Measurements from ENCODE around the gene HEXD. TPM values are rescaled to one million over a fixed set of nuclear protein-coding genes. Genes with fewer than 3 reads are reported as not detected.

Gene HEXD
- total and polyA plus RNA-seq, 4 donors, result 15.0 to 50.7 (median 27.1) TPM

GRCh38 chr17:82387705-82388106 is 30.4 kb upstream of the HEXD start:
- Histone ChIP-seq H3K27ac (ENCODE audit: low read depth, low read length) (no peak overlapping the region), H3K36me3 (ENCODE audit: control insufficient read depth, insufficient read depth, low read length) (peaks cover 53% of the 10 kb centered on the region), H3K4me1 (ENCODE audit: control insufficient read depth, insufficient read depth, low read length) (peaks cover 26% of the 10 kb centered on the region), H3K9me3 (ENCODE audit: control insufficient read depth, insufficient read depth, low read length) (no peaks in the 10 kb centered on the region), H3K4me3 (ENCODE audit: low read depth, low read length) (no peak overlapping the region), H3K27me3 (ENCODE audit: control insufficient read depth, insufficient read depth, low read length) (peaks cover 2% of the 10 kb centered on the region)
- no peak for DNase-seq (ENCODE audit: low read depth in 4 of 6, low spot score in 6 of 6)
- WGBS (ENCODE audit: insufficient coverage), result 77% methylated on average over 3 of the region's 3 CpGs

GRCh38 chr17:82388223-82388921 is 29.8 kb upstream of the HEXD start:
- 76% methylated on average over 22 of the region's 34 CpGs for WGBS (ENCODE audit: insufficient coverage)
- Histone ChIP-seq H3K36me3 (ENCODE audit: control insufficient read depth, insufficient read depth, low read length) (peaks cover 60% of the 10 kb centered on the region), H3K4me1 (ENCODE audit: control insufficient read depth, insufficient read depth, low read length) (peaks cover 26% of the 10 kb centered on the region), H3K27ac (ENCODE audit: low read depth, low read length) (no peak overlapping the region), H3K27me3 (ENCODE audit: control insufficient read depth, insufficient read depth, low read length) (peaks cover 2% of the 10 kb centered on the region), H3K4me3 (ENCODE audit: low read depth, low read length) (no peak overlapping the region), H3K9me3 (ENCODE audit: control insufficient read depth, insufficient read depth, low read length) (no peaks in the 10 kb centered on the region)
- no peak for DNase-seq (ENCODE audit: low read depth in 4 of 6, low spot score in 6 of 6)

DNA sequence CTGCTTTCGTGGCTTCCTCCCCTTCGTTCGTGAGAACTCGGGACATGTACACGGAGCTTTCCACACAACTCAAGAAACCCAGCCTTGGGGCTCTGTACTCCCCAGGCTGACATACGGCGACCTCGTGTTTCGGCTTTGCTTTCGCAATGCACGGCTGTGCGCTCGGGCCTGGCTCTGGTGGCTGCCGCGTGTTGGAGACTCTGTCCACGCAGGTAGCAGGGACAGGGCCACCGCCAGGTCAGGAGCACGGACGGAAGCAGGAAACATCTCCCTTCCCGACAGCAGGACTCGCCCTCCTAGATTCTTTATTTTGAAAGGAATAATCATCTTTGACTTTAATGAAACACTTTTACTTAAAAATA is 29.2 kb upstream of the HEXD start:
- Histone ChIP-seq H3K27me3 (ENCODE audit: control insufficient read depth, insufficient read depth, low read length) (peaks cover 2% of the 10 kb centered on the region), H3K4me1 (ENCODE audit: control insufficient read depth, insufficient read depth, low read length) (peaks cover 26% of the 10 kb centered on the region), H3K27ac (ENCODE audit: low read depth, low read length) (no peak overlapping the region), H3K4me3 (ENCODE audit: low read depth, low read length) (no peak overlapping the region), H3K9me3 (ENCODE audit: control insufficient read depth, insufficient read depth, low read length) (no peaks in the 10 kb centered on the region), H3K36me3 (ENCODE audit: control insufficient read depth, insufficient read depth, low read length) (peaks cover 65% of the 10 kb centered on the region)
- 97% methylated on average over 16 of the region's 21 CpGs for WGBS (ENCODE audit: insufficient coverage)
- DNase-seq (ENCODE audit: low read depth in 4 of 6, low spot score in 6 of 6), result no peak

DNA sequence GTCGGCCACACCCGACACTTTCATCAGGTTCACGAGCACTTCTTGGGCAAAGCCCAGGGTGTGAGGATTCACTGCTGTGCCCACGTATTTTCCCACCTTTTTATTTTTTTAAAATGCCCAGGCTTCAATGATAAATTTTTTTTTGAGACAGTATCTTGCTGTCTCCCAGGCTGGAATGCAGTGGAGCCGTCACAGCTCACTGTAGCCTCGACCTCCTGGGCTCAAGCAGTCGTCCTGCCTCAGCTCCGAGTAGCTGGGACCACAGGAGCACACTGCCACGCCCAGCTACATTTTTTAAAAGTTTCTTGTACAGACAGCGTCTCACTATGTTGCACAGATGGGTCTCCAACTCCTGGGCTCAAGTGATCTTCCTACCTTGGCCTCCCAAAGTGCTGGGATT is 28.8 kb upstream of the HEXD start:
- Histone ChIP-seq H3K4me1 (ENCODE audit: control insufficient read depth, insufficient read depth, low read length) (peaks cover 26% of the 10 kb centered on the region), H3K36me3 (ENCODE audit: control insufficient read depth, insufficient read depth, low read length) (peaks cover 69% of the 10 kb centered on the region), H3K27ac (ENCODE audit: low read depth, low read length) (no peak overlapping the region), H3K9me3 (ENCODE audit: control insufficient read depth, insufficient read depth, low read length) (no peaks in the 10 kb centered on the region), H3K27me3 (ENCODE audit: control insufficient read depth, insufficient read depth, low read length) (peaks cover 1% of the 10 kb centered on the region), H3K4me3 (ENCODE audit: low read depth, low read length) (no peak overlapping the region)
- no peak for DNase-seq (ENCODE audit: low read depth in 4 of 6, low spot score in 6 of 6)
- 92% methylated on average over 8 of the region's 10 CpGs for WGBS (ENCODE audit: insufficient coverage)

GRCh38 chr17:82390015-82390859 is 27.9 kb upstream of the HEXD start:
- WGBS (ENCODE audit: insufficient coverage), result 95% methylated on average over 25 of the region's 34 CpGs
- Histone ChIP-seq H3K27ac (ENCODE audit: low read depth, low read length) (no peak overlapping the region), H3K4me1 (ENCODE audit: control insufficient read depth, insufficient read depth, low read length) (peaks cover 18% of the 10 kb centered on the region), H3K36me3 (ENCODE audit: control insufficient read depth, insufficient read depth, low read length) (peaks cover 74% of the 10 kb centered on the region), H3K9me3 (ENCODE audit: control insufficient read depth, insufficient read depth, low read length) (no peaks in the 10 kb centered on the region), H3K27me3 (ENCODE audit: control insufficient read depth, insufficient read depth, low read length) (no peaks in the 10 kb centered on the region), H3K4me3 (ENCODE audit: low read depth, low read length) (no peak overlapping the region)
- DNase-seq (ENCODE audit: low read depth in 4 of 6, low spot score in 6 of 6), result no peak

GRCh38 chr17:82390860-82391435 is 27.2 kb upstream of the HEXD start:
- Histone ChIP-seq H3K27ac (ENCODE audit: low read depth, low read length) (no peak overlapping the region), H3K4me3 (ENCODE audit: low read depth, low read length) (no peak overlapping the region), H3K36me3 (ENCODE audit: control insufficient read depth, insufficient read depth, low read length) (peaks cover 77% of the 10 kb centered on the region), H3K4me1 (ENCODE audit: control insufficient read depth, insufficient read depth, low read length) (peaks cover 11% of the 10 kb centered on the region), H3K9me3 (ENCODE audit: control insufficient read depth, insufficient read depth, low read length) (no peaks in the 10 kb centered on the region), H3K27me3 (ENCODE audit: control insufficient read depth, insufficient read depth, low read length) (no peaks in the 10 kb centered on the region)
- WGBS (ENCODE audit: insufficient coverage), result 93% methylated on average over 7 of the region's 13 CpGs
- no peak for DNase-seq (ENCODE audit: low read depth in 4 of 6, low spot score in 6 of 6)

GRCh38 chr17:82391496-82392066 is 26.6 kb upstream of the HEXD start:
- peaks cover 76% of the 10 kb centered on the region for H3K36me3 ChIP-seq (ENCODE audit: control insufficient read depth, insufficient read depth, low read length)
- no peak for DNase-seq (ENCODE audit: low read depth in 4 of 6, low spot score in 6 of 6)
- peaks cover 5% of the 10 kb centered on the region for H3K4me1 ChIP-seq (ENCODE audit: control insufficient read depth, insufficient read depth, low read length)
- WGBS (ENCODE audit: insufficient coverage), result 97% methylated on average over 23 of the region's 23 CpGs
- no peak overlapping the region for H3K4me3 ChIP-seq (ENCODE audit: low read depth, low read length)
- no peak overlapping the region for H3K27ac ChIP-seq (ENCODE audit: low read depth, low read length)
- no peaks in the 10 kb centered on the region for H3K9me3 ChIP-seq (ENCODE audit: control insufficient read depth, insufficient read depth, low read length)
- H3K27me3 ChIP-seq (ENCODE audit: control insufficient read depth, insufficient read depth, low read length), result no peaks in the 10 kb centered on the region

GRCh38 chr17:82392209-82392920 is 25.8 kb upstream of the HEXD start:
- no peak for DNase-seq (ENCODE audit: low read depth in 4 of 6, low spot score in 6 of 6)
- Histone ChIP-seq H3K36me3 (ENCODE audit: control insufficient read depth, insufficient read depth, low read length) (peaks cover 76% of the 10 kb centered on the region), H3K9me3 (ENCODE audit: control insufficient read depth, insufficient read depth, low read length) (no peaks in the 10 kb centered on the region), H3K27ac (ENCODE audit: low read depth, low read length) (no peak overlapping the region), H3K27me3 (ENCODE audit: control insufficient read depth, insufficient read depth, low read length) (no peaks in the 10 kb centered on the region), H3K4me3 (ENCODE audit: low read depth, low read length) (no peak overlapping the region), H3K4me1 (ENCODE audit: control insufficient read depth, insufficient read depth, low read length) (no peaks in the 10 kb centered on the region)
- WGBS (ENCODE audit: insufficient coverage), result 91% methylated on average over 24 of the region's 28 CpGs

- 93% methylated on average over 14 of the region's 15 CpGs for WGBS (ENCODE audit: insufficient coverage)
- no peaks in the 10 kb centered on the region for H3K27me3 ChIP-seq (ENCODE audit: control insufficient read depth, insufficient read depth, low read length)
- H3K27ac ChIP-seq (ENCODE audit: low read depth, low read length), result no peak overlapping the region
- no peaks in the 10 kb centered on the region for H3K9me3 ChIP-seq (ENCODE audit: control insufficient read depth, insufficient read depth, low read length)
- no peak overlapping the region for H3K4me3 ChIP-seq (ENCODE audit: low read depth, low read length)
- DNase-seq (ENCODE audit: low read depth in 4 of 6, low spot score in 6 of 6), result no peak
- peaks cover 81% of the 10 kb centered on the region for H3K36me3 ChIP-seq (ENCODE audit: control insufficient read depth, insufficient read depth, low read length)
- no peaks in the 10 kb centered on the region for H3K4me1 ChIP-seq (ENCODE audit: control insufficient read depth, insufficient read depth, low read length)
Measured at GRCh38 chr17:82392941-82393340, 25.2 kb upstream of the HEXD start.
